GM19025 (cell line): ENCODE data around the gene RNF11.

Experiments used
- ATAC-seq: cut with Tn5 transposase; IDR thresholded peaks from one replicate; pipeline ENCODE4 v1.9.1; 2021; ENCODE audit warnings: mild to moderate bottlenecking, low read depth, moderate library complexity; ENCODE audit not compliant: unreplicated experiment

Gene RNF11

GRCh38 chr1:51263147-51263877 lies 27.2 kb downstream of the RNF11 start:
- no peak for ATAC-seq

GRCh38 chr1:51264451-51264850 lies 28.4 kb downstream of the RNF11 start:
- no peak for ATAC-seq

- no peak for ATAC-seq
Observed at GRCh38 chr1:51265618-51266017, 29.5 kb downstream of the RNF11 start.

GRCh38 chr1:51266181-51266580 lies 30.1 kb downstream of the RNF11 start:
- ATAC-seq: no peak

- no peak for ATAC-seq
Observed at GRCh38 chr1:51266791-51267190, 30.7 kb downstream of the RNF11 start.

GRCh38 chr1:51268634-51269033 lies 32.6 kb downstream of the RNF11 start:
- no peak for ATAC-seq

- no peak for ATAC-seq
Observed at GRCh38 chr1:51270751-51271150, 34.7 kb downstream of the RNF11 start.

GRCh38 chr1:51272916-51273315 lies 36.8 kb downstream of the RNF11 start:
- no peak for ATAC-seq

GRCh38 chr1:51274676-51275075 lies 38.6 kb downstream of the RNF11 start:
- no peak for ATAC-seq

- ATAC-seq: no peak
Observed at GRCh38 chr1:51276286-51276685, 40.2 kb downstream of the RNF11 start.

- ATAC-seq: no peak
Observed at GRCh38 chr1:51280321-51280978, 44.4 kb downstream of the RNF11 start.

GRCh38 chr1:51281807-51282206 lies 45.7 kb downstream of the RNF11 start:
- ATAC-seq: no peak

- no peak for ATAC-seq
Observed at GRCh38 chr1:51282605-51283004, 46.5 kb downstream of the RNF11 start.

GRCh38 chr1:51283979-51284378 lies 47.9 kb downstream of the RNF11 start:
- ATAC-seq: no peak

GRCh38 chr1:51284487-51284954 lies 48.4 kb downstream of the RNF11 start:
- ATAC-seq: peak; percentile 22

GRCh38 chr1:51285055-51285454 lies 49.0 kb downstream of the RNF11 start:
- peak; percentile 86 for ATAC-seq

GRCh38 chr1:51287966-51288365 lies 51.9 kb downstream of the RNF11 start:
- no peak for ATAC-seq

GRCh38 chr1:51288578-51288977 lies 52.5 kb downstream of the RNF11 start:
- no peak for ATAC-seq

- ATAC-seq: no peak
Observed at GRCh38 chr1:51289676-51290488, 53.8 kb downstream of the RNF11 start.

- no peak for ATAC-seq
Observed at GRCh38 chr1:51290489-51290847, 54.4 kb downstream of the RNF11 start.

GRCh38 chr1:51293898-51294515 lies 57.9 kb downstream of the RNF11 start:
- ATAC-seq: no peak
